ENCODE measurements around the gene USP33.

USP33 gene

DNA sequence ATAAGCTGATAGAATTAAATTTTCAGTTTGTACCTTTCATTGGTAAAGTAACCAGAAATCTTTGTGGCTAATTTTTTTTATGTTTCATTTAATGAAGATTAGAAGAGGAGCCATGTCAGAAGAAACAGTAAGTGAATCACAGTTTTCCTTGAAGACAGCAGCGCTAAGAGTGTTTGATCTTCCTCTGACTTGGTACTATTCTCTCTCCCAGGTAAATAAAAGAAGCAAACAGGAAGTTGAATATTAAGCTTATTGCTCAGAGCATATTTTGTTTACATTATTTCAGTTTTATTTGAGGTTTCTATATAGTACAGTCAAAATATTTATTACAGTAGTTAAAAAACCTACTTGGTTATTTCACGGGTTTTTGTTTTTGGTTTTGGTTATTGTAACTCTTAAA, 23.5 kb upstream of the USP33 start:
- no peak overlapping the region for H3K27ac ChIP-seq
- no peak for TF ChIP-seq ZFX (IDR thresholded peaks at IDR 0.05)
- TF ChIP-seq, protein P1, sequence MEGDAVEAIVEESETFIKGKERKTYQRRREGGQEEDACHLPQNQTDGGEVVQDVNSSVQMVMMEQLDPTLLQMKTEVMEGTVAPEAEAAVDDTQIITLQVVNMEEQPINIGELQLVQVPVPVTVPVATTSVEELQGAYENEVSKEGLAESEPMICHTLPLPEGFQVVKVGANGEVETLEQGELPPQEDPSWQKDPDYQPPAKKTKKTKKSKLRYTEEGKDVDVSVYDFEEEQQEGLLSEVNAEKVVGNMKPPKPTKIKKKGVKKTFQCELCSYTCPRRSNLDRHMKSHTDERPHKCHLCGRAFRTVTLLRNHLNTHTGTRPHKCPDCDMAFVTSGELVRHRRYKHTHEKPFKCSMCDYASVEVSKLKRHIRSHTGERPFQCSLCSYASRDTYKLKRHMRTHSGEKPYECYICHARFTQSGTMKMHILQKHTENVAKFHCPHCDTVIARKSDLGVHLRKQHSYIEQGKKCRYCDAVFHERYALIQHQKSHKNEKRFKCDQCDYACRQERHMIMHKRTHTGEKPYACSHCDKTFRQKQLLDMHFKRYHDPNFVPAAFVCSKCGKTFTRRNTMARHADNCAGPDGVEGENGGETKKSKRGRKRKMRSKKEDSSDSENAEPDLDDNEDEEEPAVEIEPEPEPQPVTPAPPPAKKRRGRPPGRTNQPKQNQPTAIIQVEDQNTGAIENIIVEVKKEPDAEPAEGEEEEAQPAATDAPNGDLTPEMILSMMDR (conservative IDR thresholded peaks at IDR 0.05) = no peak

DNA sequence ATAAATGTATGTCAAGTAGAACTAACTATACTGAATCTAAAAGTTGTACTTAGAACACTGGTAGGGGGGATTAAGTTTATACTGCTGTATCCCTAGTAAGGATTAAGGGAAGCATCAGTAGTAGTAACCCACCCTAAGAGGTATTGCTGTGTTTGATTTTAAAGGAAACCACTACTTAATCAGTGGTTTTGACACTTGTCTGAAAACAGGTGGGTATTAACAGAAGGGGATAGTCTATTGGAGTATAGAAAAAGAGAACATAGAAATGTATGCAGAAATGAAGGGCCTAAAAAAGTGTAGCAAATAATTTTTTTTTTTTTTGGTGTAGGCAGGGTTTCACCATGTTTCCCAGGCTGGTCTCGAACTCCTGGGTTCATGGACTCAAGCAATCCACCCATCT, 22.0 kb upstream of the USP33 start:
- no peak overlapping the region for H3K27ac ChIP-seq
- TF ChIP-seq ZFX (IDR thresholded peaks at IDR 0.05) = no peak
- TF ChIP-seq, protein P1 (conservative IDR thresholded peaks at IDR 0.05) = no peak

DNA sequence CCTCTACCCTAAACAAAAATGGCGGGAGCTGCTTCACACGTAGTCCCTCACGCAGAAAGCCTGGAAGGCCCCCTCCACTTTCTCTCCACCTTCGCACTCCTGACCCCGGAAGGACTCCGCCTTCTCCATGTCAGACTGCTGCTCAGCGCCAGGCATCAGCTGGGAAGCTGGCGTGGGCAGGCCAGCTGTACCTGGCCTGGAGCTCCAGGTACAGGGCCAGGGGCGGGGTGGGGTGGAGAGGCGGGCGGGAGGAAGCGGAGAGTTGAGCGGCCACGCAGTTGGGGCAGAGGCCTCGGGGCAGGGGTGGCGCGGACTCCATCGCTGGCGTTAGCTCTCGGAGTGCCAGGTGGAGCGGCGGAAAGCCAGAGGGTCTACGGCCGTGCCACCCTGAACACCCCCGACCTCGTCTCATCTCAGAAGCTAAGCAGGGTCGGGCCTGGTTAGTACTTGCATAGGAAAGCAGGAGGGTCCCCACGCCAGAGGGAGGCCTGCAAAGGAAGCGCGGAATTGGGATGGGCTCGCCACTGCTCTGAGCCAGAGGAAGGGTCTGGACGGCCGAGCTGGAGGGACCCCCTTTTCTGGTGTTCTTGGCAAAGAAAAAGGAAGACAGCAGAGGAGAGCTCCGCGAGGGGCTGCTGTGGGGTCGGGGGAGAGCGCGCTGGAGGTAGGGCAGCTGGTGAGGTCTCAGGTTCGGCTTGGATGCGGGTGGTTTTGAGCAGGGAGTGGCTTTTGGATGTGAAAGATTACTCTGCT, 20.1 kb upstream of the USP33 start, which contains the start of gene MIGA1:
Gene MIGA1, plus strand, starts transcription at position 121 of the 753 bp plus-strand sequence. CDS start 3,604 bp downstream, outside the sequence.
- H3K27ac ChIP-seq = peak within 1 kb of the TSS; percentile 77
- peak; percentile 92 for TF ChIP-seq ZFX (IDR thresholded peaks at IDR 0.05)
- TF ChIP-seq, protein P1 (conservative IDR thresholded peaks at IDR 0.05) = no peak

DNA sequence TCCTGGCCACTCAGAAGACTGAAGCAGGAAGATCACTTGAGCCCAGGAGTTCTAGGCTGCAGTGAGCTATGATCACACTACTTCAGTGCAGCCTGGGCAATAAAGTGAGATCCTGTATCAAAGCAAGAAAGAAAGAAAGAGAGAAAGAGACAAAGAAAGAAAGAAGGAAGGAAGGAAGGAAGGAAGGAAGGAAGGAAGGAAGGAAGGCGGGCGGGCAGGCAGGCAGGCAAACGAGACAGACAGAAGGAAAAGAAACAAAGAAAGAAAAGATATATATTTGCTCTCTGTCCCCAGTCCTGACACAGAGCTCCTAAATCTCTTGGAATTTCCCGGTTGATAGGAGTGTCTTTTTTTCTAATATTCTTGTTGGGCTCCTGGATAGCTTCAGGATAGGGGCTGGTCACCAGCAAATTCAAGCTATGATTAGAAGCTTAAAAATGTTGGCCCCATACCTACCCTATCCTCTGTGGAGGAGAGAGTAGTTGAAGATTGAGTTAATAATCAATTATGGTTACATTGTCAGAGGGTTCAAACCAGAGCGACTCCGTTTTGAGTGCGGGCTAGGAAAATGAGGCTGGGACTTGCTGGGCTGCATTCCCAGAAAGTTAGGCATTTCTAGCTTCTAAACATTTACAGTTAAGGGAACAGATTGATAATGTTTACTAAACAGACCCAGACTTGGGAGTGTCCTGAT, 16.5 kb upstream of the USP33 start:
- H3K27ac ChIP-seq = no peak overlapping the region

DNA sequence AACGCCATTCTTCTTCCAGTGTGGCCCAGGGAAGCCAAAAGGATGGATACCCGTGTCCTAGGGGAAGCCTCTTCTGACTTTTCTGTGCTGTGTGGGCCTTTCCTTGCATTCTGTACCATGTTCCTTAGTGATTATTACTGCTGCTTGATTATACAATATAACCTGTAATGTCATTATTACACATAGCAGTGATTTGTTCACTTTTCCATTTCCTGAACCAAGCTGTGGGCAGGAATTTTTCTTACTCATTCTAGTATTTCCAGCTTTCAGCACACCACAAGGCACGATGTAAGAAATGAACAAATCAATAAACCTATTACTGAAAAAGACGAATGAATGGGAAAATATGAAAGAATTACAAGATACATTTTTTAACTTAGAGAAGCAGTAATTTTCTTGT, 8.4 kb upstream of the USP33 start:
- H3K27ac ChIP-seq = no peak overlapping the region
- TF ChIP-seq, protein P1 (conservative IDR thresholded peaks at IDR 0.05) = no peak
- no peak for TF ChIP-seq ZFX (IDR thresholded peaks at IDR 0.05)

More for the DNA sequence above, 16.5 kb upstream of the USP33 start:
- TF ChIP-seq, protein P1 (conservative IDR thresholded peaks at IDR 0.05) = no peak
- TF ChIP-seq ZFX (IDR thresholded peaks at IDR 0.05) = no peak

DNA sequence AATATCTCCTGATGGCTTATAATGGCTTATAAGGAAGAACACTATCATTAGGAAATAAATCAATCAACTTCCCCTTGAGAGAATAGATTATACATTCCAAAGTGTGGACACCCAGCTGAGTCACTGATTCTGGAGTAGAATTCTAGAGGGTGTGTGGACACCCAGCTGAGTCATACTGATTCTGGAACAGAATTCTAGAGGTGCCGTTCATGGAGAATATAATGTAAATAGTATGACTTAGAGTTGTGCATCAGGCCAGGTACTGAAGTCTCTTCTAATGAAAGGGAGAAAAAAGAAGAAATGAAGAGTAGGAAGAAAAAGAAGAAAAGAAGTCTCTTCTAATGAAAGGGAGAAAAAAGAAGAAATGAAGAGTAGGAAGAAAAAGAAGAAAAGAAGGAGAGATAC, 2.4 kb upstream of the USP33 start:
- no peak overlapping the region for H3K27ac ChIP-seq
- TF ChIP-seq ZFX (IDR thresholded peaks at IDR 0.05) = no peak
- TF ChIP-seq, protein P1 (conservative IDR thresholded peaks at IDR 0.05) = no peak

DNA sequence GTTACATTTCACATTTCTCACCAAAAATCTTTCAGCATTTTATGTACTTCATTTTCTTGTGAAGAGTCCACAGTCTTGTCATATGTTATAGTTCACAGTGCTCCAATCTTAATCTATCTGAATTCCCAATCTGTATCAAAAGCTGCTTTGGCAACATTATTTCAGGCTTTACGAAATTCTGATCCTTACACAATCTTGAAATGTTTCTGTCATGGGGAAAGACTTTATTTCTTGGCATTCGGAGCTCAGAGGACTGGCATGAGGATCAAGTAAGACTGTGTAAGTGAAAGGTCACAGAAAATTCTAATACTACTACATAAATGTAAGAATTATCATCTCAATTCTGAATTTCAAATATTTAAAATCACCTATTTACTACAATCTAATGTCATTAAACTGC, 2.0 kb downstream of the USP33 start:
- no peak overlapping the region for H3K27ac ChIP-seq
- TF ChIP-seq, protein P1 (conservative IDR thresholded peaks at IDR 0.05) = no peak
- no peak for TF ChIP-seq ZFX (IDR thresholded peaks at IDR 0.05)
